Measurements from ENCODE around the gene TMEM200C. TPM values are rescaled to one million over a fixed set of nuclear protein-coding genes. Genes with fewer than 3 reads are reported as not detected.

Gene TMEM200C
- total RNA-seq, 2 donors from 2014 or later: not detected

DNA sequence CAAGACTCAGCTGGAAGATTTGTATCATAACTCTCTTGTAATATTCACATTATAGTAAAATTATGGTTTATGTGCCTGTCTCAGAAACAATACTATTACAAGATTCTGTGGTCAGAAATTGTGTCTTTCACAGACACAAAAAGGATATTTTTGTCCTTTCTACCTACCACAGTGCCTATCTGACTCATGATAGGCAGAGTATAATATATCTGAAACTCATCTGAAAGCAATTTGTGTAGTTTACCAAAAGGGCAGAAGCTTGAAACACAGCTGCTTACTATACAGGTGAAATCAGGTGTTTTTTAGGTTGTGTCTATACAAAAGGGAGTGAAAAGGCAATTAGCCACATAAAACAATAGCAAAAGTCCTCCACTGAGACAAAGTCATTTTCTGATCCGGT, 10.9 kb downstream of the TMEM200C start:
- Histone ChIP-seq H3K36me3 (no peaks in the 10 kb centered on the region), H3K9me3 (no peaks in the 10 kb centered on the region), H3K27me3 (replicated peaks; ENCODE audit: insufficient read depth) (no peaks in the 10 kb centered on the region), H3K4me3 (no peak overlapping the region), H3K4me1 (ENCODE audit: control insufficient read depth in 1 of 2, low read depth in 2 of 2) (no peaks in the 10 kb centered on the region), H3K27ac (no peak overlapping the region)
- DNase-seq (ENCODE audit: low spot score): no peak
- TF ChIP-seq, protein P1, sequence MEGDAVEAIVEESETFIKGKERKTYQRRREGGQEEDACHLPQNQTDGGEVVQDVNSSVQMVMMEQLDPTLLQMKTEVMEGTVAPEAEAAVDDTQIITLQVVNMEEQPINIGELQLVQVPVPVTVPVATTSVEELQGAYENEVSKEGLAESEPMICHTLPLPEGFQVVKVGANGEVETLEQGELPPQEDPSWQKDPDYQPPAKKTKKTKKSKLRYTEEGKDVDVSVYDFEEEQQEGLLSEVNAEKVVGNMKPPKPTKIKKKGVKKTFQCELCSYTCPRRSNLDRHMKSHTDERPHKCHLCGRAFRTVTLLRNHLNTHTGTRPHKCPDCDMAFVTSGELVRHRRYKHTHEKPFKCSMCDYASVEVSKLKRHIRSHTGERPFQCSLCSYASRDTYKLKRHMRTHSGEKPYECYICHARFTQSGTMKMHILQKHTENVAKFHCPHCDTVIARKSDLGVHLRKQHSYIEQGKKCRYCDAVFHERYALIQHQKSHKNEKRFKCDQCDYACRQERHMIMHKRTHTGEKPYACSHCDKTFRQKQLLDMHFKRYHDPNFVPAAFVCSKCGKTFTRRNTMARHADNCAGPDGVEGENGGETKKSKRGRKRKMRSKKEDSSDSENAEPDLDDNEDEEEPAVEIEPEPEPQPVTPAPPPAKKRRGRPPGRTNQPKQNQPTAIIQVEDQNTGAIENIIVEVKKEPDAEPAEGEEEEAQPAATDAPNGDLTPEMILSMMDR (IDR thresholded peaks at IDR 0.05): no peak
- ATAC-seq (ENCODE audit: insufficient number of reproducible peaks, low FRiP score, low read depth): no peak

DNA sequence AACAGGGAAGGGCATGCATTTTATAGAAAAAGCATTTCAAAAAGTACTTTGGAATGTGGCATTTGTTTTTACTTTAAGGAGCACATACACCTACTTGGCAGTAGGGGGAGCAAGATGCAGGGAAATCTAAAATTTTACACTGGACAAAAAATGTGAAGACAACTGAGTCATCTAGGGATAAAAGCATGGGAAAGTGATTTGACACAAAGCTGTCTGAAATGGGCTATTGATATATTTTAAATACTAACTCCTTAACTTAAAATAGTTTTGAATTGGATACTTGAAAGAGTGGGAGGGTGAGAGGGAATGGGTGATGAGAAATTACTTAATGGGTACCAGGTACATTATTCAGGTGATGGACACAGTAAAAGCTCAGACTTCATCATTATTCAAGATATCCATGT, 15.8 kb downstream of the TMEM200C start:
- ATAC-seq (ENCODE audit: insufficient number of reproducible peaks, low FRiP score, low read depth): no peak

DNA sequence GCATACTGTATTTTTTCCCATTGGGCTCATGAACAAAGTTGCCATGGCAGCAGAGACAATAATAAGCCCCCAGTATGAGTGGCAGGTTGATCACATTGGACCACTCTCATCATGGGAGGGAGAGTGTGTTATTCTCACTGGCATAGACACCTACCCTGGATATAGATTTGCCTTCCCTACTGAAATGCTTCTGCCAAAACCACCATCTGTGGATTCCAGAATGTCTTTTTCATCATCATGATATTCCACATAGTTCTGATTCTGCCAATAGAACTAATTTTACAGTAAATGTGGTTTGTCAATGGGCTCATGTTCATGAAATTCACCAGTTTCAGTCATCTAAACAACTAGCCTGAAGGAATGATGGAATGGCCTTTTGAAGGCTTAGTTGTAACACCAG, 18.4 kb downstream of the TMEM200C start:
- H3K4me1 ChIP-seq (ENCODE audit: control insufficient read depth in 1 of 2, low read depth in 2 of 2): no peaks in the 10 kb centered on the region
- no peak overlapping the region for H3K4me3 ChIP-seq
- no peaks in the 10 kb centered on the region for H3K36me3 ChIP-seq
- TF ChIP-seq, protein P1 (IDR thresholded peaks at IDR 0.05): no peak
- ATAC-seq (ENCODE audit: insufficient number of reproducible peaks, low FRiP score, low read depth) (no peak), DNase-seq (ENCODE audit: low spot score) (no peak)
- no peaks in the 10 kb centered on the region for H3K27me3 ChIP-seq (replicated peaks; ENCODE audit: insufficient read depth)
- no peaks in the 10 kb centered on the region for H3K9me3 ChIP-seq
- no peak overlapping the region for H3K27ac ChIP-seq

More for the DNA sequence above, 15.8 kb downstream of the TMEM200C start:
- TF ChIP-seq, protein P1 (IDR thresholded peaks at IDR 0.05): peak; percentile 65
- H3K36me3 ChIP-seq: no peaks in the 10 kb centered on the region
- no peaks in the 10 kb centered on the region for H3K4me1 ChIP-seq (ENCODE audit: control insufficient read depth in 1 of 2, low read depth in 2 of 2)
- H3K27ac ChIP-seq: no peak overlapping the region
- no peaks in the 10 kb centered on the region for H3K27me3 ChIP-seq (replicated peaks; ENCODE audit: insufficient read depth)
- H3K9me3 ChIP-seq: no peaks in the 10 kb centered on the region
- no peak for DNase-seq (ENCODE audit: low spot score)
- H3K4me3 ChIP-seq: no peak overlapping the region

DNA sequence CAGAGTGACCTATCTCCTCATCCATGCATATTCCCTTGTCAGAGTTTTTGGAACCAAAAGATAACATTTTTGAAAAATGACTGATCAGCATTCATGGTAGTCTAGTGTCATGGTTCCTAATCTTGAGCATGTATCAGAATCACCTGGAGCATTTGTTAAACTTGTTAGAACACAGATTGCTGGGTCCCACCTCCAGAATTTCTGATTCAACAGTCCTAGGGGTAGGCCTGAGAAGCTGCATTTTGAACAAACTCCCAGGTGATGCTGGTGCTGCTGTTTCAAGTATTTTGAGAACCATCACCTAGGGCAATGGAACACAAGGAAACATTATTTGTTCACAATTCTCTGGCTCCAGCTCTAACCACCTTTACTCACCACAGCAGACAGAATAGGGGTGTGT, 21.0 kb downstream of the TMEM200C start:
- ATAC-seq (ENCODE audit: insufficient number of reproducible peaks, low FRiP score, low read depth) (no peak), DNase-seq (ENCODE audit: low spot score) (no peak)
- Histone ChIP-seq H3K9me3 (no peaks in the 10 kb centered on the region), H3K4me3 (no peak overlapping the region), H3K27ac (no peak overlapping the region), H3K27me3 (replicated peaks; ENCODE audit: insufficient read depth) (no peaks in the 10 kb centered on the region), H3K36me3 (no peaks in the 10 kb centered on the region), H3K4me1 (ENCODE audit: control insufficient read depth in 1 of 2, low read depth in 2 of 2) (no peaks in the 10 kb centered on the region)
- TF ChIP-seq, protein P1 (IDR thresholded peaks at IDR 0.05): no peak

DNA sequence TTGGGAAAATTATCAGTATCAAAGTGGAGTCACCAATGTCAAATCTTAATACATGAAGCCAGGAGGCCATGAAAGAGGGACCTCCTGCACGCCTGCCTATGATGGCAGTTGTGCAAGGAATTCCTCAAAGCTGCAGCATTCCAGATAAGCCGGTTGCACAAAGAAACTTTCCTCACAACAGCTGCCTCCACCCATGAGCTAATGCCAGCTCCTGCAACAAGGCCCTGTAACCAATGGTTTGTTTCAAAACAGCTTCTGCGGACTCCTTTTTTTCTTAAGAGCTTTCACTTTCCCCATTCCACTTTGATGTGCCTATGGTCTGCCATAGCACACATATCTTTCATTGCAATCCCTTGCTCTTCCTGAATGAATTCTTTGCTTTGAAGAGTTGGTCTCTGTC, 22.4 kb downstream of the TMEM200C start:
- H3K9me3 ChIP-seq: no peaks in the 10 kb centered on the region
- no peaks in the 10 kb centered on the region for H3K4me1 ChIP-seq (ENCODE audit: control insufficient read depth in 1 of 2, low read depth in 2 of 2)
- no peaks in the 10 kb centered on the region for H3K27me3 ChIP-seq (replicated peaks; ENCODE audit: insufficient read depth)
- no peaks in the 10 kb centered on the region for H3K36me3 ChIP-seq
- TF ChIP-seq, protein P1 (IDR thresholded peaks at IDR 0.05): no peak
- H3K4me3 ChIP-seq: no peak overlapping the region
- ATAC-seq (ENCODE audit: insufficient number of reproducible peaks, low FRiP score, low read depth): no peak
- no peak for DNase-seq (ENCODE audit: low spot score)
- H3K27ac ChIP-seq: no peak overlapping the region

Data from thoracic aorta (tissue), 2 donors.